Putamen (tissue), 1 donor: ENCODE measurements around the gene CHEK1.
"Not testable (repeated sequence)": the region's sequence is repeated elsewhere in the genome, so short reads cannot be mapped to it uniquely, and the experiment has no call there.

Source experiments
- DNase-seq: peaks from one replicate; pipeline ENCODE4 v3.0.0-alpha.2; 2016; ENCODE audit warnings: low spot score

The CHEK1 gene

GRCh38 chr11:125624756-125625213, at the start of gene CHEK1:
Gene CHEK1 (plus strand): TSS chr11:125625163. CDS start chr11:125626769, 1,606 bp downstream.
- DNase-seq, result no peak

GRCh38 chr11:125577181-125577580, 47.8 kb upstream of the CHEK1 start:
- DNase-seq, result not testable (repeated sequence)

- DNase-seq, result no peak
These were observed 46.2 kb upstream of the CHEK1 start for GRCh38 chr11:125578783-125579182.

GRCh38 chr11:125579811-125580210, 45.2 kb upstream of the CHEK1 start:
- no peak for DNase-seq

GRCh38 chr11:125583496-125583895, 41.5 kb upstream of the CHEK1 start:
- peak; percentile 17 for DNase-seq

DNA sequence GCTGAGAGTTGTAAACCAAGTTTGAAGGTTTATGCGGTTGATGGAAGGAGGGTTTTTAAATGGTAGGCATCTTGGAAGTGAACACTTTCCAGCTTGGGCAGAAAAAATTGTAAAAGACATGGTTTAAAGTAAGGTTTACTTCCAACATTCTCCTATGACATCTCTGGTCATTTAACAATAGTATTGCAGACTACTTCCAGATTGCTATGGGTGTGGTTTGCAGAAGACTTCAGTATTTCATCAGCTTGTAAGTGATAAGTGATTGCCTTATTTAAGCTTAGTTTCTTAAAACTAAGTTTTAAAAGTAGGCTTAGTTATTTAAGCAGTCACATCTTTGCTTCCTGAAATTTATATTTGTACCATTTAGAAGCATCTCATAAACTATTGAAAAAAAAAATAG, 39.5 kb upstream of the CHEK1 start:
- no peak for DNase-seq

DNA sequence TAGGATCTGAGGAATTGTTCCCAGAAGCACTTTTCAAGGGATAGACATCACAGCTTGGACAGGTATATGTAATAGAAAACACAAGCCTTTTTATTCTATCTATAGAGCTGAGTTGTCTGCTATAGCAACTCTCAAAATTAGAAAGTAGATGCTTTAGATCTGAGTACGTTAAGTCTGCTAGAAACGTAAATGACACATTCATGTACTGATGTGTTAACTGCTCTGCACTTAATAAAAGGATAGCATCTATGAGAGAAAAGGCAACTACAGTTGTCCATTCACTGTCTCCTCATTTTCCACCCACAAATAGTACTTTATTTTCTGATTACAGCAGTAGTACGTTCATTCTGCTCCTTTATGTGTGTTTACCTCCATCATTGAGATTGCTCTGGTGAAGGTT, 38.3 kb upstream of the CHEK1 start:
- no peak for DNase-seq

- no peak for DNase-seq
These were observed 37.5 kb upstream of the CHEK1 start for GRCh38 chr11:125587480-125587879.

GRCh38 chr11:125588505-125588904, 36.5 kb upstream of the CHEK1 start:
- DNase-seq, result no peak

GRCh38 chr11:125591649-125592304, 33.2 kb upstream of the CHEK1 start:
- no peak for DNase-seq

DNA sequence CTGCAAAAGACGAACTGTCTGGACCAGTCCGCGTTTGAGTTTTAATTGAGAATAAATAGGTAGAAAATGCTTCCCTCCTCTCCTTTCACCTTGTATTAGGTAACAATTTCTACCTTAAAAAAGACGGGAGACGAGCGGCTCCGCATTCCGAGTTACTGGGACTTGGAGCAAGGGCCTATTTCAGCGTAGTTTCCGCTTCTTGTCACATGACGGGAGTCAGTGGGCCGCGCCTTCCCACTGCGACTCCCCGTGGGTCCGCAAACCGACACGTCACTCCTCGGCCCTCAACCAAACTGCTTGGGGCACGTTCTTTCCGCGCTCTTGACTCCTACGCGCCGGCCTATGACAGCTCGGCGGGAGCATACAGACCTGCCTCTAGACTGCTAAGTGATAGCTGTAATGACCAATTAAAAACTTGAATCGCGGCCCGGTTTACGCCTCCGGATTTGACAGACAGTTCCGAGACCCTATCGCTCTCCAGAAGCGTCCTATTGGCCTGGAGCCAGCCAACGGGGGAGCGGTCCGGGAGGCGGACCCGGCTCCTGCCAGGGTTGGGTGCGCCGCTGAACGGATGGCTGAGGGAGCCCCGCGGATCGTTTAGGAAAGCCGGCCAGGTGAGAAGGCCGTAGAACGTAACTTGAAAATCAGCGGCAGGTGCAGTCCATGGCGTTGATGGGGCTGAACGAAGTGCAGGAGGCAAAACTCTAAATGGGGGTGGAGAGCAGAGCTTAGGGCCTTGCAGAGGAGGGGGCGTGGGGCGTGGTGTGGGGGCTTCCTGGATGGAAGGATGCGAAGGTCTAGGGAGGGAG, 32.5 kb upstream of the CHEK1 start, which contains the start of gene STT3A:
STT3A (plus strand) TSS at position 548 of the 809 bp plus-strand sequence. CDS start 3,064 bp downstream, outside the sequence.
- peak; percentile 100 for DNase-seq

DNA sequence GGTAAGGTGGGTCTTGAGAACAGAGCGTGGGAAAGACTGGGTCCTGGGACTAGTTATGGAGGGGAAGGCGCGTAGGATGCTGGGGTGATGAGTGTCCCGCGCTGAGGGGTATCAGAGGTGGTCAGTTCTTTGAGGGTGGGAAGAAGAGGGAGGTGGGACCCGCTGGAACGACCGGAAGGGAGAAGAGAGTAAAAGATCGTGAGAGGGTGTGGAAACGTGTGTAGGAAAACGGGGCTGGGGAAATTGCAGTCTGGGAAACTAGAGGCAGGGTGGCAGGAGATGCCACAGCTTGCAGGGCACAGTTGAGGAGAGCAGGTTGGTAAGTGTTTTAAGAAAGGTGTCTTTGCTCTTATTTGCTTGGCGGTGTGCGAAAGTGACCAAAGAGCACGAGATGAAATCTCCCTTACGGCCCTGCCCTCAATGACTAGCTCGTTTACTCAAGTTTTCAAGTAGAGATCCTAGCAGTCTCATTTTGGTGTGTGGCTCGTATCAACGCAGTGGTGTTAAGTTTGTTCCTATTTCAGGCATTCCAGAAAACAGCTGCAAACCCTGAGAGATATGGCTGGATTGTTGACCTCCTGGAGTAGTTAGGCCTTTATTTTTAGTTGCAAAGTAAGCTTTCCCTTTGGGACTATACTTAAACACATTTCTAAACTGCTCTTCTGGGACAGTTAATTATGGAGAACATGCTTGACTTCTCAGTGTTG, 31.7 kb upstream of the CHEK1 start:
- DNase-seq, result no peak

DNA sequence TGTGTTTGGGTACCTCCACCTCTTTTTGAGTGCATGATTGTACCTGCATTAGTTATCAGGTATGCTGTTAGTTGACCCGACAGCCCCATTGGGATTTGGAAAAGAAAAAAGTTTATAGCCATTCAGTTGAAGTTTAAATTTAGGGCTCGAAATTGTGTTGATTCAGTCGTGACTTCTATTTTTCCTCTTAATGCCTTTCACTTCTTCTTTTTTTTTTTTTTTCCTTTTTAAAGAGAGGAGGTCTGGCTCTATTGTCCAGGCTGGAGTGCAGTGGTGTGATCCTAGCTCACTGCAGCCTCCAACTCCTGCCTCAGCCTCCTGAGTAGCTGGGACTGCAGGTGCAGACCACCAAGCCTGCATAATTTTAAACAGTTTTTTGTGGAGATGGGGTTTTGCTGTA, 30.0 kb upstream of the CHEK1 start:
- no peak for DNase-seq

DNA sequence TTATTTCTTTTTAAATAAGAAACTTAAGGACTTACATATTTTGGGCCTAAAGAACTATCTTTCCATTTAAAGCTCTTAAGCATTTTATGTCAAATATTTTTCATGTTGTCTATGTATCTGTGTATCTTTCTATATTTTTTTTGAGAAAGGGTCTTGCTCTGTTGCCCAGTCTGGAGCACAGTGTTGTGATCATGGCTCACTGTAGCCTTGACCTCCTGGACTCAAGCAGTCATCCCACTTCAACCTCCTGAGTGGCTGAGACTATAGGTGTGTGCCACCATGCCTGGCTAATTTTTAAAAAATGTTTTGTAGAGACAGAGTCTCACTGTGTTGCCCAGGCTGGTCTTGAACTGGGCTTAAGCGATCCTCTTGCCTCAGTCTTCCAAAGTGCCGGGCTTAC, 24.3 kb upstream of the CHEK1 start:
- no peak for DNase-seq

GRCh38 chr11:125603207-125603606, 21.8 kb upstream of the CHEK1 start:
- no peak for DNase-seq

DNA sequence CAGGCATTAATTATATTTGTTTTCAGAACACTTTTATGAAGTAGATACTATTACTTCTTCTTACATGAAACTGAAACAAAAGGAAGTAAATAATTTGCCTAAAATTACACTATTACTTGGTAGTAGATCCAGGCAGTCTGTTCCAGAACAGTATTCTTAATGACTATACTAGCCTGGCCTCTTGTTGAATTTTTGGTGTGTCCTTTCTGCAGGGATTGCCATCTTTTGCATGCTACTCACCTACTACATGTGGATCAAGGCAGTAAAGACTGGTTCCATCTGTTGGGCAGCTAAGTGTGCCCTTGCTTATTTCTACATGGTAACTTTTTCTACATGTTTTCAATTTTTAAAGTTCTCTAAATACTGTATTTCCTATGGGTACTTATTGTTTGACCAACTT, 19.5 kb upstream of the CHEK1 start:
- DNase-seq, result no peak

- no peak for DNase-seq
These were observed 15.4 kb upstream of the CHEK1 start for GRCh38 chr11:125609545-125609944.

- DNase-seq, result no peak
These were observed 6.6 kb upstream of the CHEK1 start for GRCh38 chr11:125618383-125618782.

GRCh38 chr11:125621995-125622394, 3.0 kb upstream of the CHEK1 start:
- DNase-seq, result no peak

DNA sequence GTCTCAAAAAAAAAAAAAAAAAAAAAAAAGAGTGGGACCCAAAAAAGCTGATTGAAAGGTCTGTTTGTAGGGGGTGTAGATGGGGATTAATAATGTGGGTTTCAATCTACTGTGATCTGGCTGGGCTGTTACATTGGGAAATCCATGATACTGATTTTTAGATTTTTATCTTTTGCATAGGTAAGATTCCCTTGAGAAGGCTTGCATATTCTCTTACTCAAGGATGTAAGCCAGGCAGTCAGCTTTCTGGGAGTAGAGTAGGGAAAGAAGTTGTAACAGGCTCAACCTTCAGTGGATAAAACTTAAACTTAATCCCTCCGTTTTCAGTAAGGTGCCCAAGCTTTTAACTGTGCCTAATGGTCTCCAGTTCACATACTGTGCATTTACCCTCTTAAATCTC, 1.9 kb upstream of the CHEK1 start:
- no peak for DNase-seq

DNA sequence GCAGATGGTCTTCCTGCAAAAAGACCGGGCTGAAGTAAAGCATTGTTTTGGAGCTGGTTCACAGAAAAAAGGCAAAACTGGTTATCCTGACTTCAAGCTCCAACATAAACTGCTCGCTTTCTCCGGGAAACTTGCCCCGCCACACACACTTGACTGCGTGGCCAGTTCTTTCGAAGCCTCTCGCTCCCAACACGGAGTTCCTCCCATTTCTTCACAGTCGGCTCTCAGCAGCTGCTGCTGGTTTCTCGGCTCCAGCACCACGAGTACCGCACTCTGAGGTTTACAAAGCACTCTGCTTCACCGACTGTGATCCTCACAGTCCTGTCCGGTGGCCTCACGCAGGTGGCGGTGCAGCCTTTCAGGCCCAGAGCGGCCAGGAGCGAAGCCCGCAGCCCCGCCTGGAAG, 264 bp downstream of the CHEK1 start:
- no peak for DNase-seq

GRCh38 chr11:125625630-125626287, 796 bp downstream of the CHEK1 start:
- DNase-seq, result peak; percentile 86
